GM21737 (cell line): Measurements from ENCODE around the gene SLC44A3.
"Not testable (repeated sequence)": the region's sequence is repeated elsewhere in the genome, so short reads cannot be mapped to it uniquely, and the experiment has no call there.

ENCODE experiments used
- ATAC-seq: cut with Tn5 transposase; IDR thresholded peaks from one replicate; pipeline ENCODE4 v1.9.1; 2021; ENCODE audit warnings: mild to moderate bottlenecking, moderate library complexity; ENCODE audit not compliant: unreplicated experiment

SLC44A3 gene

DNA sequence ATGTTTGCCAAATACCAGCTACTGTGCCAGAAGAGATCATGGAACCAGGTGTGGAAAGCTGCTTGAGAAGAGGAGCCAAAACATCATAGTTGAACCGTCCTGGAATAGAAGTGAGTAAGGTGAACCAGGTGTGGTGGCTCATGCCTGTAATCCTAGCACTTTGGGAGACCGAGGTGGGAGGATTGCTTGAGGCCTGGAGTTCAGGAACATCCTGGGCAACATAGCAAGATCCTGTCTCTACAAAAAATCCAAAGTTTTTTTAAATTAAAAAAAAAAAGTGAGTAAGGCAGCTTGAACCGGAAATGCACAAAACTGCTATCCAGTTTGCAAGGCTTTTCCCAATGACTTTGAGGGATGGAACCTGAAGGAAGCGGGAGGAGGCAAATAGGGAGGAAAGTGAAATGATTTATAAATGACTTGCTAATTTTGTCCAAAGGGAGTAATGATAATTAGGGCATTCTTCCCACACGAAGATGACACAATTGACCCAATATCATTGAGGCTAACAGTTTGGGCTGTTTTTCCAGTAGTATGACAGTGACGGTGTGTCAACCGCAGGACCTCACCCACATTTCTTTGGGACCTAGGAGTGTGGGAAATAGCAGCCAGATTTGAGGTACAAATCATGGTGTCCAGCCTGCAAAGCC lies 108.3 kb downstream of the SLC44A3 start:
- ATAC-seq = no peak

DNA sequence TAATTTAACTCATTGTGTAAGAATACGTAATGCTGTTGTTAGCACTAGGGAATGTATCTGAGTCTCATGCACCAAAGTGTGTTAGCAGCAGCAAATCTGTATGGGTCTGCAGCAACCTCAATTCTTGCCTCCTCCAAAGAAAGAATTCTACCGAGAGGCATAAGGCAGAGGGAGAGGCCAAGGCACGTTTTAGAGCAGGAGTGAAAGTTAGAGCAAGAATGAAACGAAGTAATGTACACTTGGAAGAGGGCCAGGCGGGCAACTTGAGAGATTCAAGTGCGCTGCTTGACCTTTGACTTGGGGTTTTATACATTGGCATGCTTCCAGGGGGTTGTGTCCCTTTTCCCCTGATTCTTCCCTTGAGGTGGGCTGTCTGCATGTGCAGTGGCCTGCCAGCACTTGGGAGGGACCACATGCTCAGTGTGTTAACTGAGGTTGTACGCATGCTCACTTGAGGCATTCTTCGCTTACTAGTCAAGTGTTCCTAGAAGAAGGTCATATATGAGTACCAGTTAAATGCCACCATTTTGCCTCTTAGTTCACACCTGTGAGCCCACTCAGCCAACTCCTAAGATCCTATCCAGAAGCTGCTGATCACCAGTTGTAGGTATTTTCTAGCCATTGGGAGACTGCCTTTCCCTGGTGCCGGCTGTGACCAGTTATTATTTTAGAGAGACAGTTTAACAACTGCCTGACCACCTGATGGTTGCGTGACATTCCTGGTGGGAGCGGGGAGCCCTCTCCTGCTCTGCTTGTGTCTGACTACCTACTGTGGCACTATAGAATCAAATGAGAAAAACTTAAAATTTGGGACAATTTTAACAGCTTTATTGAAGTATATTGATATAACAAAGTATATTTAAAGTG lies 109.4 kb downstream of the SLC44A3 start:
- no peak for ATAC-seq

DNA sequence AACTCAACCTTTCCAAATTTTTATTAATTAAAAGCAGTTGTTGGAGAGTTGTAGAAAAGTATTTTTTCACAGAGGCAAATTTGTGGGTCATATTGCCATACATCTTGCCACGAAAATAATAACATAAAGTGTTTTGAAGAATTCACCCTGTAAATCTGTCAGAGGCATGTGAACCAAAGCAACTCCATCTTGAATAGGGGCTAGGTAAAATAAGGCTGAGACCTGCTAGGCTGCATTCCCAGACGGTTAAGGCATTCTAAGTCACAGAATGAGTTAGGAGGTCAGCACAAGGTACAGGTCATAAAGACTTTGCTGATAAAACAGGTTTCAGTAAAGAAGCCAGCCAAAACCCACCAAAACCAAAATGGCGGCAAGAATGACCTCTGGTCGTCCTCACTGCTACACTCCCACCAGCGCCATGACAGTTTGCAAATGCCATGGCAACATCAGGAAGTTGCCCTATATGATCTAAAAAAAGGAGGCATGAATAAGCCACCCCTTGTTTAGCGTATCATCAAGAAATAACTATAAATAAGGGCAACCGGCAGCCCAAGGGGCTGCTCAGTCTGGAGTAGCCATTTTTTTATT lies 111.2 kb downstream of the SLC44A3 start:
- ATAC-seq = no peak

DNA sequence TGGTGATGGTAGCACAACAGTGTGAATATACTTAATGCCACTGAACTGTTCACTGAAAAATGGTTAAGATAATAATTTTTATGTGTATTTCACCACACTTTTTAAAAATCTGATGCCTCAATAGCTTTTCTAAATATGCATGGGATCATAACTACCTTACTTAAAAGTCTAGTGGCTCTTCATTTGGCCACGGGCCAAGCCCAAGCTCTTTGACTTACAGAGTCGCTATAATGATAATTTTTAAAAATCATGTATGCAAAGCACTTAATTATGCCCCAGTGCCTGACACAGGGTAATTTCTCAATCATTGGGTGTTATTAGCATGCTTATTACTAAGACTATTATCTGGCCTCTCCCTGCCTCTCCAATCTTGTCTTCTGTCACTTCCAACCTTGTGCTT lies 114.4 kb downstream of the SLC44A3 start:
- ATAC-seq = no peak

GRCh38 chr1:94935034-94935433 lies 114.9 kb downstream of the SLC44A3 start:
- no peak for ATAC-seq

- ATAC-seq = no peak
Measured at GRCh38 chr1:94935476-94935875, 115.3 kb downstream of the SLC44A3 start.

GRCh38 chr1:94936861-94937620 lies 116.9 kb downstream of the SLC44A3 start:
- ATAC-seq = no peak

- no peak for ATAC-seq
Measured at GRCh38 chr1:94937820-94938219, 117.7 kb downstream of the SLC44A3 start.

DNA sequence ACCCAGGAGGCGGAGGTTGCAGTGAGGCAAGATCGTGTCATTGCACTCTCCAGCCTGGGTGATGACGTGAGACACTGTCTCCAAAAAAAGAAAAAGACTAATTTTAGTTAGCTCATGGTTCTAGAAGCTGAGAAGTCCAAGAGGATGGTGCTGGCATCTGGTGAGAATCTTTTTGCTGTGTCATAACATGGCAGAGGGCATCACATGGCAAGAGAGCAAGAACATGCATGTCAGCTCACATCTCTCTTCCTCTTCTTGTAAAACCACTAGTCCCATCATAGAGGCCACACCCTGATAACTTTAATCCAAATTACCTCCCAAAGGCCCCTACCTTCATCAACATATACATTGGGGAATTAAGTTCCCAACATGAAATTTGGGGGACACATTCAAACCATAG lies 120.6 kb downstream of the SLC44A3 start:
- ATAC-seq = no peak

- not testable (repeated sequence) for ATAC-seq
Measured at GRCh38 chr1:94941480-94941879, 121.3 kb downstream of the SLC44A3 start.

GRCh38 chr1:94942171-94943128 lies 122.3 kb downstream of the SLC44A3 start:
- ATAC-seq = no peak
